AG04449 (cell line): Measurements from ENCODE around the gene REPS2.

Source experiments
- CTCF ChIA-PET: fragments of 350-600 bp; formaldehyde crosslinking; extraction: SDS; loops from one replicate; lab custom pipeline; 2021; ENCODE audit warnings: antibody characterized with exemption; lab: Yijun Ruan, JAX
- POLR2A ChIA-PET: fragments of 400-600, 350-600 bp; formaldehyde crosslinking; extraction: SDS; loops from one replicate; lab custom pipeline; 2020; ENCODE audit warnings: antibody characterized with exemption, inconsistent platforms; lab: Yijun Ruan, JAX
- DNase-seq: peaks from one replicate; pipeline ENCODE4 v3.0.0-alpha.2; 2010; ENCODE audit warnings: low read depth, low spot score
- H3K4me3 ChIP-seq: 2 replicates; pipeline ENCODE4 v1.5.1; 2011; ENCODE audit warnings: low read depth, mild to moderate bottlenecking, control low read depth, low read length
- CTCF ChIP-seq: IDR thresholded peaks from one replicate; pipeline ENCODE4 v1.5.1; 2011; ENCODE audit warnings: mild to moderate bottlenecking, moderate library complexity, low read length, control low read depth, inconsistent platforms; ENCODE audit not compliant: insufficient read depth; ENCODE audit errors: missing control alignments

Gene REPS2

GRCh38 chrX:17170973-17171372 is 224.5 kb downstream of the REPS2 start:
- no peak overlapping the region for H3K4me3 ChIP-seq
- no peak for DNase-seq
- TF ChIP-seq CTCF, result no peak
- CTCF ChIA-PET, result no interaction called here
- POLR2A ChIA-PET, result no interaction called here

GRCh38 chrX:17174671-17175070 is 228.2 kb downstream of the REPS2 start:
- no peak overlapping the region for H3K4me3 ChIP-seq
- no peak for TF ChIP-seq CTCF
- no peak for DNase-seq
- ChIA-PET CTCF (no interaction called here), POLR2A (no interaction called here)

DNA sequence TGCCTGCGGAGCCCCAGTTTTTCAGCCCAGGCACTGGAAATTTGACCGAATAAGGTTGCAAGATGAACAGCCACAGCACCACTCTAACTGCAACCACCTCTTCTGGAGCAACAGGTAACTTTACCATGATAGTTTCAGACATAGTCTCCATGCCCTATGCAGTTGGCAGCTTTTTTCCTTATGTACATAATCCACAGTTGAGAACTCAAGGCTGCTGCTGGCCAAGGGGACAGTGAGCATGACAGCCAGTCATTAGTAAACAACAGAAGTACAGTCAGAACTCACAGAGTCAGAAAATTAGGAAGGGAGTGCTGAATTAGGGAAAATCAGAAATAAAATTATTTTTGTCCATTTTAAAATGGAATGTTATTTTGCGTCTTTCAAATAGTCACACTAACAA is 235.9 kb downstream of the REPS2 start:
- CTCF ChIA-PET, result no interaction called here
- no peak overlapping the region for H3K4me3 ChIP-seq
- no peak for TF ChIP-seq CTCF
- POLR2A ChIA-PET, result no interaction called here
- DNase-seq, result no peak

DNA sequence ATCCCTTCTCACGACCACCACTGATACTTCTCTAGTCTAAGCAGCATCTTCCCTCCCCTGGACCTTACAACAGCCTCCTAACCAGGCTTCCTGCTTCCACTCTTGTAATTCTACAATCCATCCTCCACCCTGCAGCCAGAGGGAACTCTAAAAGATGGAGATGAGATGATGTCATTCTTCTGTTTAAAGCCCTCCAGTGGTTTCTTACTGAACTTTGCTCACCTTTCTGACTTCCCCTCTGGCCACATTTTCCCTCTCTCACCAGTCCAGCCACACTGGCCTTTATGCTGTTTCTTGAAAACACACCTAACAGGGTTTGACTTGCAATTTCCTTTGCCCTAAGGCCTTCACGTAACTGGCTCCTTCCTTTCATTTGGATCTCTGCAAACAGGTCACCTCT is 237.1 kb downstream of the REPS2 start:
- POLR2A ChIA-PET, result no interaction called here

DNA sequence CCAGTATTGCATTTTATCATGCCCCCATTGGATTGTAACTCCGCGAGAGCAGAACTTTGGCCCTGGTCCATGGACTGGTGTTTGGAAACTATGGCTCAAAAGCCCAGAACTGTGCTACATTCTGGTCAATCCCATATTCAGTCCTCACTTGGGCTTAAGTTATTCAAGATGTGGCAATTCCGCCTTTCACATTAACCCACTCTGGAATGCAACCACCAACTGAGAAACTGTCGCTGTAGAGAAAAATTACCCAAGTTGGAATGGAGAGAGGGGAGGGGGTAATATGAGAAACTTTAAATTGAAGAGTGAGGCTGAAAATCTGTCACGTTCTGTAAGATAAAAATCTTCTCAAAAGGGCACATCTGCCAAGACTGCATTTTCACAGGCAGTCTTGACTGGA is 239.0 kb downstream of the REPS2 start:
- DNase-seq, result no peak
- POLR2A ChIA-PET, result no interaction called here
- TF ChIP-seq CTCF, result no peak
- CTCF ChIA-PET, result no interaction called here
- no peak overlapping the region for H3K4me3 ChIP-seq

More for the DNA sequence above, 237.1 kb downstream of the REPS2 start:
- DNase-seq, result no peak
- CTCF ChIA-PET, result no interaction called here
- H3K4me3 ChIP-seq, result no peak overlapping the region
- TF ChIP-seq CTCF, result no peak

DNA sequence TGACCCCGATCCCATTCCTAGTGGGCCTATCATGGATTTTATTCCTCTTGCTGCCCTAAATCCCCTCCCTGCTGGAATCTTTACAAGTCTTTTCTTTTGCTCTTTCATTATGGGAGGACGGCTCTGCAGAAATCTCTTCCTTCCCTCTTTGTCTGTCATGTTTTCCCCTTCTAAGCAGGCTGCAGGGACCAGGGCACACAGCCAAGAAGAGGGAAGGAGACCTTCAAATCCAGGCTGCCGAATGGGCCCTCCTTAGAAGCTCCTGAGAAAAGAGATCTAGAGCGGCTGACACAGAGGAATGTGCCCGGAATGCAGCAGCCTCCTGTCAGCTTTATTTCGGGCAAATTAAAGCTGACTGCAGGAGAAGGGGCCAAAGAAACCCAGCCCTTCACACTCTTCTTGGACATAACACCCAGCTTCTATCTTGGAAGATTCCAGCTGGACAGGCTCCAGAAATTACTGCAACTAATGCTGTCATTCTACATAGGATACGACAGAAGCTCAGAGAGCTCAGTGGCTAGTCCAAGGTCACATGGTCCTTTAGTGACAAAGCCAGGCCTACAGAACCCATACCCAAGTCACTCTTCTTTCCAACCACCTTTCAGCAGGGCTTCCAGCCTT is 240.8 kb downstream of the REPS2 start:
- CTCF ChIA-PET, result no interaction called here

More for the DNA sequence above, 240.8 kb downstream of the REPS2 start:
- POLR2A ChIA-PET, result no interaction called here
- no peak overlapping the region for H3K4me3 ChIP-seq
- DNase-seq, result no peak
- TF ChIP-seq CTCF, result no peak
